ENCODE data around the gene MAD2L2.
A peak's percentile ranks its signal among the peaks of the same experiment; 100 is the strongest.

MAD2L2 gene

DNA sequence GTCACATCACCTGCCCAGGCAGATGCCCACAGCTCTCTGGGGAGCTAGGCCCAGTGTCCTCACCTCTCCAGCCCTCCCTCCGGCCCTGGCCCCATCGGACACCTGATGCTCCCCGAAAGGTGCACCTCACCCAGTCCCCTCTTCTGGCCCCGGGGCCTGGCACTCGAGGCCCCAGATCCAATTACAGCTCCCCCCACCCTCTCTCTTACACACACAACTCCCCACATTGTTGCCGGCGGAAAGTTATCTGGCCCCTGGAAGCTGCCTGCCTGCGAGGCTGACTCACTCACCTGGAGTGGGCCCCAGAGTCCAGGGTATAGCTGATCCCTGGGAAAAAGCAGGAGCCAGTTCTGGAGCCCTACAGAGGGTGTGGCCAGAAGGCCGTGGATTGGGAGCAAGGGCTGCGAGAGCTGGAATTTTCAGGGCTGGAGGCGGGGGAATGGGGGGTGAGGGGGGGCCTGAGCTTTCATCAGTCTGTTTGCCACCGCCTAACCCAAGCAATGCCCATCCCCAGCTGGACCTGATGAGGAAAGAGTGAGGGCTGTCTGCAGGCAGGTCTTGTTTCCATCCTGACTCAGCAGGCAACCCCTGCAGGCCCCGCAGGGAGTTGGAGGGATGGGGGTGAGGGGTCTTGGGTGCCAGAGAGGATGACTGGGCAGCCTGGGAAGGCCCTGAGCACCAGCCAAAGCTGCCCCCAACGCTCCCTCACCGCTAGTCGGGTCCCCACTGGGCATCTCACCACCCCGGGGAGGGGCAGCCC is 27.7 kb downstream of the MAD2L2 start:
- no peak for DNase-seq (ENCODE audit: low spot score)

- DNase-seq (ENCODE audit: low spot score), result no peak
Measured at GRCh38 chr1:11652203-11652780, 28.7 kb downstream of the MAD2L2 start.

GRCh38 chr1:11651017-11651416 is 29.9 kb downstream of the MAD2L2 start:
- DNase-seq (ENCODE audit: low spot score), result no peak

GRCh38 chr1:11650331-11650991 is 30.5 kb downstream of the MAD2L2 start:
- DNase-seq (ENCODE audit: low spot score), result peak; percentile 71

GRCh38 chr1:11649624-11650330 is 31.2 kb downstream of the MAD2L2 start:
- no peak for DNase-seq (ENCODE audit: low spot score)

DNA sequence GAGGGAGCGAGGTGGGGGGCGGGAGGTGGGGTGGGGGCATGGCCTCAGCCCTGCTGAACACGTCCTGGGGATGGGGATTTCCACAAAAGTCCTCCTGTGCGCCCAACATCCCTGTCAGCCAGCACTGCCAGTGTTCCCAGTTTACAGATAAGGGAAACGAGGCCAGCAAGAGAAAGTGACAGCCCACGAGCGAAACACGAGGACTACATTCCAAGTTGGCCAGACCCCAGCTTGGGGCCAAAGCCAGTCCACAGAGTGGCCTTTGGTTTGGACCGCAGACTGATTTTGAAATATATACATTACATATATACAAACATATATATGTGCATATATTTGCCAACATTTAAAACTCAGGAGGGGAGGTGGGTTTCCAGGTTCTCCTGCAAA is 31.7 kb downstream of the MAD2L2 start:
- no peak for DNase-seq (ENCODE audit: low spot score)

GRCh38 chr1:11648732-11649158 is 32.2 kb downstream of the MAD2L2 start:
- DNase-seq (ENCODE audit: low spot score), result peak; percentile 20

GRCh38 chr1:11648039-11648438 is 32.9 kb downstream of the MAD2L2 start:
- DNase-seq (ENCODE audit: low spot score), result no peak

GRCh38 chr1:11647333-11647732 is 33.6 kb downstream of the MAD2L2 start:
- no peak for DNase-seq (ENCODE audit: low spot score)

- no peak for DNase-seq (ENCODE audit: low spot score)
Measured at GRCh38 chr1:11646317-11646716, 34.6 kb downstream of the MAD2L2 start.

- DNase-seq (ENCODE audit: low spot score), result peak; percentile 81
Measured at GRCh38 chr1:11645670-11646265, 35.2 kb downstream of the MAD2L2 start.

- DNase-seq (ENCODE audit: low spot score), result no peak
Measured at GRCh38 chr1:11645270-11645669, 35.7 kb downstream of the MAD2L2 start.

DNA sequence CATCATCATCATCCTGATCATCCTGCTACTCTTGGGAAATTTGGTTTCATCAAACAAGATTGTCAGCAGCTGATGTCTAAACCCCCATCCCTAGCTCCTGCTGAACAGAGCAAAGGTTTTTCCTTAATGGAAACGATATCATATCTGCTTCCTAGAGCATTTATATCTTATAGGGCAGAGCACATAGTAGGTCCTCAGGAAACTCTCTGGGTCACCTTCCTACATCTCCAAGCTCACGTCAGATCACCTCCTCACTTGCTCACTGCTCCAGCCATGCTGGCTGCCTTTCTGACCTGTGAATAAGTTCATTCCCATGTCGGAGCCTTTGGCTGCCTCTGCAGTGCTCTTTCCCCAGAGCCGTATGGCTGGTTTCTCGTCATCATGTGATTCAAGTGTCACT is 37.2 kb downstream of the MAD2L2 start:
- no peak for DNase-seq (ENCODE audit: low spot score)

DNA sequence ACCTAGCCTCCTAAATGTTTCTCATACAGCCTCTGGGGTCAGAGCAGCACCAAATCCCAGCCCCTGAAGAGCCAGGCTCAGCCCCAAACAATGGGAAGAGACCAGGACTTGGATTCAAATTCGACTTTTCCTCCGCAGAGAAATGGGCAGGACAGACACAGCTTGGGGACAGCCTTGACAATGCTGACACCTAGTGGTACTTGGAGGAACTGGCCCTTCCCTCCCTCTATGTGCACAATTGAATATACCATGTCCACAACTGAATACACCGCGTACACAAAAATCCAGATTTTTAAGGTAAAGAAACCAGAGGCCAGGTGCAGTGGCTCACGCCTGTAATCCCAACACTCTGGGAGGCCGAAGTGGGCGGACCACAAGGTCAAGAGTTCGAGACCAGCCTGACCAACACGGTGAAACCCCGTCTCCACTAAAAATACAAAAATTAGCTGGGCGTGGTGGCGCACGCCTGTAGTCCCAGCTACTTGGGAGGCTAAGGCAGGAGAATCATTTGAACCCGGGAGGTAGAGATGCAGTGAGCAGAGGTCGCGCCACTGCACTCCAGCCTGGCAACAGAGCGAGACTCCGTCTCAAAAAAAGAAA is 38.4 kb downstream of the MAD2L2 start:
- DNase-seq (ENCODE audit: low spot score), result peak; percentile 87

DNA sequence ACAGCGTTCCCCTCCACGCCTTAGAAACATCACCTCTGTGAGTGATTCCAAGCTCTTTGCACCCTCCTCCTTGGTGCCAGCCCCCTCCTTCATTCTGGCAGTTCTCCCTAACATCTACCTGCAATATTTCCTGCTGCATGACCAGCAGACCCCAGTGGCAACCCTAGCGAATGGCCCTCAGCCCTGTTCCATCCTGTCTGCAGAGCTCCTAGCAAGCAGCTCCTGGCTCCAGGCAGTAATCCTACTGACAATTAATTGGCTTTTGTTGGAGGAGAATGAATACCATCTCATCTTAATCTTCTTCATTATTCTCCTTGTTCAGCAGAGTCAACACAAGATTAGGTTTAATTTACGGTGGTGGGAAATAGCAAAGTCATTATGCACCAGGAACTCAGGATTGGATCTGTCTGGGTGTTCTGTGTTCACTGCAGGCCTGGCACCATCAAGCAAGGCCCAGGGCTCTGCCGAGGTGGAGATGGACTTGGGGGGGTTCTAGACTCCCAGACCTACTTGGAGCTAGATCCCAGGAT is 39.1 kb downstream of the MAD2L2 start:
- no peak for DNase-seq (ENCODE audit: low spot score)

GRCh38 chr1:11640944-11641343 is 40.0 kb downstream of the MAD2L2 start:
- no peak for DNase-seq (ENCODE audit: low spot score)

DNA sequence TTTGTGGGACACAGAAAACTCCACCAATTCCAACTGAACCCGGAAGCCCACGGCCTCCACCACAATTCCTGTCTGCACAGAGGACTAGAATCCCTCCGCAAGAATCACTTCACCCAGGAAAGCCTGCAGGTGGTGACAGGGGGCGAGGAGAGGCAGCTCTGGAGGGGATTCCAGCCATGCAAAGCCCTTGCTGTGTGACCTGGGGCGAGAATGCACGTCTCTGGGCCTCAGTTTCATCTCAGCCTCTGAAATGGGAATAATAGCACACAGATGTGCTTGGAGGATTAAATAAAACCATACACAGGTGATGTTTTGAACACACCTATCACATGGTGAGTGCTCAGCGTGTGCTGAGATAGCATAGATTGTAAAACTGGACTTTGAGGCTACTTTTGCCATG is 40.8 kb downstream of the MAD2L2 start:
- DNase-seq (ENCODE audit: low spot score), result no peak

DNA sequence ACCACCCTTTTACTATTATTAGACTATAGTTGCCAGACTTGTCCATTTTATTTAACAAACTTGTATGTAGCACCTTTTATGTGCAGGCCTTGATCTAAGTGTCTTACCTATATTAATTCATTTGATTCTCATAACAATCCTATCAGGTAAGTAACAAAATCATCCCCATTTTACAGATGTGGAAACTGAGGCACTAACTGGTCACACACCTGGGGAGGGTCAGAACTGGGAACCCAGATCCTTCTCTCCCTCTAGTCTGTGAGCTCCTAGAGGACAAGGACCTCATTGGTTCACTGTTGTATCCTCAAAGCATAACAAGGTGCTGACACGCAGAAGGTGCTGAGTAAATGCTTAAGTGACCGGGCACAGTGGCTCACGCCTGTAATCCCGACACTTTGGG is 41.6 kb downstream of the MAD2L2 start:
- no peak for DNase-seq (ENCODE audit: low spot score)

DNA sequence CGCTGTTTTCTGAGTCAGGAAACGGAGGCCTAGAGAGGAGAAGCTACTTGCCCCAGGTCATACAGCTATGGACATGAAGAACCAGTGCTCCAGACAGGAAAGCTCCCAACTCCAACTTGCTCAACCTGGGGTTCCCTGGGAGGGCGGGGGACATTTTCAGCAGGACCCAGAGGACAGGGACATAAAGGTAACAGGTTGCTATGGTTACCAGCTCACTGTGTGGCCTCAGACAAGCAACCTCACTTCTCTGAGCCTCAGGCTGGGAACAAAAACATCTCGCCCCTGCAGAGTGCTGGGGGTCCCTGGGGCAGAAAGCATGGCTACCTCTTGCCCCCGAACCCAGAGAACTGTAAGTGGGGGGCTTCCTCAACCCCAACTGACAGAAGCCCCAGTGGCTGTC is 42.8 kb downstream of the MAD2L2 start:
- no peak for DNase-seq (ENCODE audit: low spot score)

DNA sequence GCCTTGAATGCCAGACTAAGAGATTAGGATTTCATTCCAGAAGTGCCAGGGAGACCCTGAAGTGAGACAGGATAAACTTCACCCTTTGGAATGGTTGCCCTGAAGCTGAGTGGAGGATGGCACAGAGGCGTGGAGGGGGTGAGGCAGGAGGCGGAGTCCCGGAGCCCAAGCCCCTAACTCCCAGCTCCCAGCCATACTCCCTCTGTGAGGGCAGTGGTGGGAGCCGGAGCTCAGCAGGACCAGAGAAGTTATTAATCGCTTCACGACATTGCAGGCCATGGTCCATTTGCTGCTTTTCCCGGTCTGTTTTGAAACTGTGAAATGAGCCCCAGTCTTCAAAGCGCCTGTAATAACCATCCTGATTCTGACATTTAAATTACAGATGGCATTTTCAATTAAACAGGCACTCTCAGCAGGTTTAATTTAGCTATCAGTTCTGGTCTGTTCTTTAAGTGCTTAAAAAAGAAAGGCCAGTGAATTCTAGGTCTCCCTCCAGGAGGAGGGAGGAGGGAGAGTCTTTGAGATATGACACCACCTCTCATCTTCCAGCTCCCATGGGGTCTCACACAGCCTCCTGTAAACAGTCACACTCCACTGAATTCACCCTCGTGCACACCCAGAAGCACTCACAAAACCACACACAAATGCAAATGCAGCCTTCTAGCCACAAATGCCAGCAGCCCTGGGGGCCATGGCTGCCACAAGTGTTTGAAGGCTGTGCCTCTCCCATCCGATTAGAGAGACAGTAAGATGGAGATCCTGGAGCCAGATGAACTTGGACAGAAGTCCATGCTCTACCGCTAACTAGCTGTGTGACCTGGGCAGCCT is 46.4 kb downstream of the MAD2L2 start:
- DNase-seq (ENCODE audit: low spot score), result no peak
